ENCODE results near the gene FSTL5.

Gene FSTL5

GRCh38 chr4:161564230-161564834, 599.5 kb downstream of the FSTL5 start:
- DNase-seq, result no peak

DNA sequence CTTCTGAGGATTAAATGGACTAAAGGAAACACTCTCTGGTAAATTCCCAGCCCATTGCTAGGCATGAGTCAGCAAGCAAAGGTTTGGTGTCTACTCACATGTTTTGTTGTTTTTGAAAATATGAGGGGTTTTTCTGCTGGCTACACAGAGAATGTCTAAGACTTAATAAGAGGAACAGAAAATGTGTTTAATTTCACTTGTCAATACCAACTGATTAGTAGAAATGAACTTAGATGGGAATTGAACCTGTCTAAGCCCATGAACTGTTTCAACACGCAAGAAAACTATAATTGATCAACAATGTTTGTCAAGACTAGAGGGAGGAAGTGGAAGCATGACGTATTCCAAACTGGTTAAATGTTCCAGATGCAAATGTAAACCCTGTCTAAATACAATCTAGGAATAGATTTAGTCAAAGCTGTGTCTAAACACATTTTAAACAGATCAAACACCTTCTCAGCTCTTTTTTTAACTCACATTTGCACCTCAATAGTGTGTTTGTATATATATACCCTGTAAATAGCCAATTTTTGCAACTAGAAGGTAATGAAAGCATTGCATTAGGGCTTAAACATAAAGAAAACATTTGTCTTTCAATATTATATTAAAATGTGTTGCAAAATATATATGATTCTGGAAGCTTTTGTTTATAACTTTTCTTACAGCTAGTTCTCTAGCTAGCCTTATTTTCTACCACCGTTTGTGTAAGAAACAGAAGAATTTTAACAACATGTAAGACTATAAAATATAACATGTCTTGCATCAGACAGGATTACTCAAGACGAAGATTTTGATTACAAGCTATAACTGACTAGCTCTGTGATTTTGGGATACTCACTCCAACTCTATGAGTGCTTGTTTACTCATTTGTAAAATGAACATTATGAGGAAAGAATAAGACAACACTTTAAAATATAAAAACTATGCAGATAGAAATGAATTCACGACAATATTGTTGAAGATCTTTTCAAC, 607.8 kb downstream of the FSTL5 start:
- no peak for DNase-seq

DNA sequence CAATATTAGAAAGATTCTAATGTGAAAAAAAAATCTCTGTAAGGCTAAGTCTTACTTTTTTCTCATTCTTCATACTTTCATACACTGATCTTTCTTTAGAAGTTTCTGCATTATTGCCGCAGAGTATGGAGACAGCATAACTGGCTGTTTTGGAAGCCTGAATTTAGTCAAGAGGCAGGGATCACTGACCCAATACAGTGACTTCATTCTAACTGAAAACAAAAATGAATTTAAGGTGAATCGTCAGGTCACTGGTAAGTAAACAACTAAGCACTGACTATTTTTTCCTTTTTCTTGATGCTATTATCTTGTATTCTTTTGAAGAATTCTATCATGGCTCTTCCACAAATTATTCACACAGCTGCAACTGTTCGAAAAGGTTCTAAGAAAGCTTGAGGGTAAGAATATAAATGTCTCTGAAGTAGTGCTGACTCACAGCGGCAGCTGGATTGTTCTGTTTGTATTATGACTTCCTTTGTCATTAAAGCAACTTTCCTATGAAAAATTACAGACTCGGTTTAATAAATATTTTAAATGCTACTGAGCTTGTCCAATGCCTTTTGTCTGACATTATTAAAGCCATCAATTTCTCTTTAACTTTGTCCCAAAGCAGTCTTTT, 609.3 kb downstream of the FSTL5 start:
- DNase-seq, result no peak

GRCh38 chr4:161546902-161547301, 616.9 kb downstream of the FSTL5 start:
- DNase-seq, result no peak

DNA sequence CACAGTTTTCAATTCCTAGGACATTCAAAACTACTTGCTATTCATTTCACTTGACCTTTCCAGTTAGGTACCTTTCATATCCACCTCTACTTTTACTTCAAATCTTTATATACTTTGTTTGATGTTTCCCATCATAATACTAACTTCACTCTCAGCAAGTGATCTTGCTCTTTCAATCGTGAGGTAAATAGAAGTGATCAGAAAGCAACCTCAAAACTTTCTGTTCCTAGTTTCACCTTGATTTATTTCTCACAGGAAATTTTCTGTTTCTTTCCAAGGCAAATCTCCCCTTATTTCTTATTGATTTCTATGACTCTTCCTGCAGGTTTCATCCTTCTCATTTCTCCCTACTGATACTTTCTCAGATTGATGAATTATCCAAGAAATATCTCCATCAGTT, 623.5 kb downstream of the FSTL5 start:
- DNase-seq, result no peak

DNA sequence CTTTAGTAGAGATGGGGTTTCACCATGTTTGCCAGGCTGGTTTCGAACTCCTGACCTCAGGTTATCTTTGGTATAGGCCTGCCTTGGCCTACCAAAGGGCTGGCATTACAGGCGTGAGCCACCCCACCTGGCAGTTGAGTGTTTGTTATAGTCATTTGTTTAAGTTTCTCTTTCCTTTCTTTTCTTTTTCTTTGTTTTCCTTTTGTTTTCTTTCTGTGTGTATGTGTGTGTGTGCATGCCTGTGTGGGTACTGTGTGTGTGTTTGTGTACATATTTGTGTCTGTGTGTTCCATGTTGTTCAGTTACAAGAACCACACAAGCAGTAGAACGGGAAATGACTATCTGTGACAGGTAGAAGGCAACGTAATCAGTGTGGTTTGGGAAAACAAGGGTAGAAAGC, 624.9 kb downstream of the FSTL5 start:
- DNase-seq, result no peak

DNA sequence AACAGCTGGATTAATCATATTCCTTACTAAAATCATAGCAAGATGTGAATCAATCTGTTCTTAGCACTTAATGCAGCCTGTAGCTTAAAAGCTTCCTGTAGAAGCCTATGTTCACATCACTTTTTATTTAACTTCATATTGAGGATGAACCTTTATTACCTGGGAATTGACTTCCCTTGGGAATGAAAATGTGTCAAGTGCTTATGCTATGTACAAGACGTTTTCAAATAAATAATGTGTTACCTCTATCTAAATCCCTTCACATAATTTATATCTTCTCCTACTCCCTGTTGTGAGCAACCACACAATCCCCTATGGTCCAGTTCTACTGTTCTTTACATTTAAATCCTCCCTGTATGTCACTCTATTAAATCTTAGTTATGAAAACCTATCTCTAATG, 633.1 kb downstream of the FSTL5 start:
- no peak for DNase-seq

DNA sequence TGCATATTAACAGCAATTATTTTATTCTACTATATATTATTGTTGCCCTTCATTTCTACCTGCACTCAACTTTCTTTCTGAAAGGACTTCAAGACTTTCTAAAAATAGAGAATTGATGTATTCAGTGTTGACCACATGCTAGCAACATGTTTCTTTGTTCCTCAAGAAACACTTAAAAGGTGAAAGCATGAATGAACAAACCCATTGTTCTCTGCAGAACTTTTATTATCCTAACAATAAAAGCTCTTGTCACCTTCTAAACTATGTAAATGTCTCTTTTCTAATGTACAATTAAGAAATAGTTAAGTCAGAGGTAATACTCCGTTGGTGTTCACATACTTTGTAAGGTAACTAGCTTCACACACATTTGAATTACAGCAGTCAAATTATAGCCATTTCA, 638.7 kb downstream of the FSTL5 start:
- DNase-seq, result no peak

GRCh38 chr4:161522031-161522430, 641.8 kb downstream of the FSTL5 start:
- no peak for DNase-seq

DNA sequence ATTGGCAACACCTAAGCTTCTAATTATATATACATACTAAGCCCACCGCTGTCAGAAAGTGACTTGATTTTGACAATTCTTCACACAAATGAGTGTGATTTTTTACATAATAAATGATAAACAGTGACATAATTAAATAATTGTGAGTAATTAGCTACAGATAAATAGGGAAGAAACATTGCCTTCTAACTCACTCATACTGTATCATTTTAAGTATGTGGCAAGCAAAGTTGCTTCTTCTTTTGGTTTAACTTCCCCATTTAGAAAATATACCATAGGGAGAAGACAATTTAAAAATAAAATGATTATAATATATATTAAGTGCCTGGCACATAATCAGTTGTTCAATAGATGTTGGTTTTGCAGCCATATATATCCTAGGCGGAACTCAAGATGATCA, 644.2 kb downstream of the FSTL5 start:
- no peak for DNase-seq

- DNase-seq, result no peak
Observed at GRCh38 chr4:161517941-161518340, 645.9 kb downstream of the FSTL5 start.

DNA sequence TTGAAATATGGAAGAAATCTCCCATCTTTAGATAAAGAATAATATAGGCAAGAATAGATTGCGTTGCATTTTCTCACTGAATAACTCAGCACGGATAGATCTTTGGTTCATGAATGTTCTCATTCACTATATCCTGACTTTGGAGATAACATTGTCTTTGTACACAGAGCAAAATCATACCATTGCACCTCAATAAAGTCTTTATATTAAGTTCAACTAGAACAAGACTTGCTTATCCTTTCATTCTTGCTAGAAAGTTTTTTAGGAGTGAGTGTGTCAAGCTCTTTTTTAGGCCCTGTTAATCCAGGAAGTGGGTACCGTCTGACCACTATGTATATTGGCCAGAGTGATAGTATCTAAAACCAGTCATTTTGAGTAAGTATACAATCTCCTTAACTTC, 658.7 kb downstream of the FSTL5 start:
- DNase-seq, result no peak

DNA sequence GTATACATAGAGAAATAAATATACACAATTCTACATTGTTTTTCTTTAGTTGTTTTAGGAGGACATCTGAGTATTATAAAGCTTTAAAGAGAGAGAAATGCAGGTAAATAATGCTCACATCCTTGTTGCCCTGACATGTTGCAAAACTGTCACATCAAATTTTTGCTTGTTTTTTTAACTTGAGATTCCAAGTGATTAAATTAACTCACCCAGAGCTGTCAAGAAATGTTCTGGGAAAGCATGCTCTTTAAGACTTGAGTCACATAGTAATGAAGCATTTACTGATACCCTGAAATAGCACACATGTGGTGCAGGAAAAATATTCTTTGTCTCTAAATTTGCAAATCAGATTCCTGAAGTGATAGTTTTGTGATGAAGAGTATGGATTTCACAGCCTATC, 665.6 kb downstream of the FSTL5 start:
- DNase-seq, result no peak

- no peak for DNase-seq
Observed at GRCh38 chr4:161486461-161486860, 677.3 kb downstream of the FSTL5 start.

GRCh38 chr4:161466316-161466715, 697.5 kb downstream of the FSTL5 start:
- no peak for DNase-seq

- no peak for DNase-seq
Observed at GRCh38 chr4:161463436-161463835, 700.4 kb downstream of the FSTL5 start.

- no peak for DNase-seq
Observed at GRCh38 chr4:161457906-161458305, 705.9 kb downstream of the FSTL5 start.

GRCh38 chr4:161457311-161457710, 706.5 kb downstream of the FSTL5 start:
- DNase-seq, result no peak

DNA sequence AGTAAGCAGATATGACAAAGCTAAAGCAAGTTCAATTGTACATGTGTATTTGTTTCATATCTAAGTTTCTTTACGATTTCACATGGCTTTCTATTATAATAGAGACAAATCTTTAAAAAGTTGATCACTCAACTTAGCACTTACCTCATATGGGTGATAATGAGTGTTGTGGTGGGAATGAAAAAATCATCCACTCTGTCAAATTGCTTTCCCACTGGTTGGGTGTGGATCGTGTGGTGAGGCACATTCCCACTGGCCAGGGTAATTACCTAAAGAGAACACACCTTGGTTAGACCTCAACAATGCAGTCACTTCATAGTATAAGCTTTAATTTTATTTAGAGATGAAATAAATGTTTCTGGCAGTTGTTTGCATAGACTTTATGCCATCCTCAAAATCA, 708.9 kb downstream of the FSTL5 start:
- DNase-seq, result no peak

GRCh38 chr4:161448550-161449180, 715.1 kb downstream of the FSTL5 start:
- DNase-seq, result no peak

DNA sequence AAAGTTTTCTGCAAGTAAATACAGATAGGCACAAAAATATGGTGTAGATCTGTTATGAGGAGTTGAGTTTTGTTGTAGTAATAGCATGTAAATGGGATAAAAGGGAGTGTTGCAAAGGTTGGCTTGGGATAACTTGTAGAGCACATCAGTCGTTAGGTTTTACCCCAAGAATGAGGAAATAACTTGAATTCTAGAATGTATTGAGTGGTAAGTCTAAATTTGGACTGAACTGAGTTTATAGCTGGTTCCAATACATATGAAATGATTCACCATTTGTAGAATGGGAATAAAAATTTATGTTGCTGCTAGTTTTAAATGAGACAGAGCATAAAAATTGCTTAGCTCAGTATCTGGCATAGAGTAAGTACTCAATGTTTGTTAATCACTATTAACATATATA, 719.2 kb downstream of the FSTL5 start:
- DNase-seq, result no peak

- DNase-seq, result no peak
Observed at GRCh38 chr4:161442921-161443320, 720.9 kb downstream of the FSTL5 start.

DNA sequence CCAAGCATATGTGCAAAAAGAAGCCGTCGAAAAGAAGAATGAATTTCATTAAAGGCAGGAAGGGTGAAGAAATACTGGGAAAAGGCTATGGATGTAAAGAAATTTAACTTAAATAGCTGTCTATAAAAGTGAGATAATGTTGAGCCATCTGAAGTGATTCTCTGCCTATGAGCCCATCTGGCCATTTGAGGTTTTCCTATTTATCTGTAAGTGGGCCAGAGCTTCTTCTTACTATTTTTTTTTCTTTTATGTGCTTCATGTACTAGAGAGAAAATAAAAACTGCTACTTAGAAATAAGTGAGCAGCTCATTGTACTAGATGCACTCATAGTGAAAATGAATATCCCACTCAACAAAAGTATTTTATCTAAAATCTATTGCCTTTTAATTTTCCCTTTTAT, 725.7 kb downstream of the FSTL5 start:
- DNase-seq, result no peak

All from CD4-positive, alpha-beta T cell treated with Interleukin-12 subunit alpha and Interleukin-12 subunit beta, for 1 hour (primary cell).